Fibroblast of peridontal ligament (primary cell): ENCODE measurements around the gene MTREX.
"Not testable (repeated sequence)": the region's sequence is repeated elsewhere in the genome, so short reads cannot be mapped to it uniquely, and the experiment has no call there.

ENCODE experiments used
- DNase-seq: peaks from one replicate; pipeline ENCODE4 v3.0.0-alpha.2; 2010; ENCODE audit errors: extremely low read depth

The MTREX gene

GRCh38 chr5:55307383-55308253 lies at the start of gene MTREX, which contains the start of gene DHX29:
Gene MTREX (plus strand): TSS chr5:55307989. CDS start chr5:55308014, 25 bp downstream.
Gene DHX29 (minus strand): TSS chr5:55307694. CDS start chr5:55307573, 121 bp downstream.
- DNase-seq = peak; percentile 91

DNA sequence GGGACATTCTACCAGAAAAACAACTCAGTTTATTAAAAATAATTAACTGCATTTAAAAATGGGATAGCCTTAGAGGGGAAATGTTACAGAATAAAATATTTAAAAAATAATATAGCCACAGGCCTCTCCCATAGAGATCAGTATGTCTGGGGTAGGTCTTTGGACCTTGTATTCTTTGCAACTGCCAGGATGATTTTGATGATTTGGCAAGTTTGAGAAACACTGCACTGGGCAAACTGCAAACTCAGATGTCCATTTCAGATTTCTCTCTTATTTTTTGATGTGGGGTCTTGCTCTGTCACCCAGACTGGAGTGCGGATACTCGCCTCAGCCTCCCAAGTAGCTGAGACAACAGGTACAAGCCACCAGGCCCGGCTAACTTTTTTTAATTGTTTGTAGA lies 49.5 kb upstream of the MTREX start:
- DNase-seq = no peak

DNA sequence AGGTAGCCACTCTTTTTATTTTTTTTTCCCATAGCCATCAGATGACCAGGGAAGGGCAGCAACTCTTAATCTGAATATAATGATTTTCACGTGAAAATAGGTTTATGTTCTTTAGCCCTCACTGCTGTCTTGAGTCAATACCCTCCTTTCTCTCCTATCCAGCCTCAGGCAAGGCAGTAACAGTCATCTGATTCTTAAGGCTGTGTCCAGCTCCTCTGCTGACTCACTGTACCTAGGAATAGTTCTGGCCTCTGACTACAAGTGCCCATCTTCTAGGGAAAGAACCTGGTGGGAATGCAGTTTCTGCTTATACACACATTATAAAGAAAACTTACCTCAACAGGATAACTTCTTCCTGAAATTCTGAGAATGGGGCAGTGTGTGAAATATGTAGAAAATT lies 31.0 kb upstream of the MTREX start:
- DNase-seq = peak; percentile 2

DNA sequence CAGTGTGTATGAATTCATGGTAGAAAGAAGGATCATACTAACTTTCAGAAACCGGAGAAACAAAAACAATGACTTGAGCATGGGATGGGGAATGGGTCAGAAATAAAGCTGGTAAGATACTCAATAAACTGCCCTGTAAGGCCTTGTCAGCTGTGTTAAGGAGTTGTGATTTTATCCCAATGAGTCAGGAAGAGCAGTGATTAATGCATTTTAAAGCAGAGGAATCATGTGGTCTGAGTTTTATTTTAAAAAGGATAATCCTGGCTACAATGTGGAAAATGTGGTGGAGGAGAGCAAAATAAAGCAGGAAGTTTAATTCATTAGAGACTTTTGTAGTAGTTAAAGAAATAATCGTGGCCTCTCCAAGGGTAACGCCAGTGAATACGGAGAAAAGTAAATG lies 29.0 kb upstream of the MTREX start:
- DNase-seq = peak; percentile 63

DNA sequence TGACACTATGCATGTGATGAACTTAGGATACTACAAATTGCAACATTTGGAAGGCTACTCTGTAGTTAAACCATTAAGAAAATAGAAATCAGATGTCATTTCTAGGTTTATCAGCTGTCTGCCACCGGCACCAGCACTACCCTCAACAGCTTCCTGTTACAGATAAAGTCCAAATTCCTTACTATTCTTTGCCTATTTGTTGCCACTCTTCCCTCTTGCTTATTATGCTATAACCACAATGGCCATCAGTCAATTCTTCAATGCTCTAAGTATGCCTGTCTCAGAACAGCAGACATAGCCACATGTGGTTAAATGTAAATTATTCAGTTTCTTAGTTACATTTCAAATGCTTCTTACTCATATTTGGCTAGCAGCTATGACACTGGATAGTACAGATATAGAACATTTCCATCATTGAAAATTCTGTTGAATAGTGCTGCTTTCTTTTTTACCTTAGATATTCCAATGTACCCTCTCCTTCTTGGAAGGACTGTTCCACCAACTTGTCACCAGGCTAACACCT lies 21.3 kb upstream of the MTREX start:
- no peak for DNase-seq

GRCh38 chr5:55289808-55290207 lies 18.0 kb upstream of the MTREX start:
- no peak for DNase-seq

DNA sequence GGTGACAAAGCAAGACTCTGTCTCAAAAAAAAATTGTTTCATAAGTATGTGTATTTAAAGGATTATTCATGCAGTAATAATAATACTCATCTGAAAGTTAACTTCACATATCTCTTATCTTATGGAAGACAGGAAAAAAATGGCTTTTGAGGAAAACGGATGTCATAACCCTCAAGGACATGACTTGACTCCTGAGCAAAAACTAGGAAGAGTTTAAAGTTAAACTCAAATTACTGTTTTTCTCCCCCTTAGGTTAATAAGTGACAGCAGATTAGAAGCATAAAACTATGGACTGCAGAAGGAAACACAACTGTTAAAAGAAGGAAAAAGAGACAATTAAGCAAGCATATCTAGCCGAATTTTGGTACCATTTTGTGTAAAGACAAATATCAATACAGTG lies 16.8 kb upstream of the MTREX start:
- DNase-seq = no peak

GRCh38 chr5:55294935-55295334 lies 12.9 kb upstream of the MTREX start:
- no peak for DNase-seq

DNA sequence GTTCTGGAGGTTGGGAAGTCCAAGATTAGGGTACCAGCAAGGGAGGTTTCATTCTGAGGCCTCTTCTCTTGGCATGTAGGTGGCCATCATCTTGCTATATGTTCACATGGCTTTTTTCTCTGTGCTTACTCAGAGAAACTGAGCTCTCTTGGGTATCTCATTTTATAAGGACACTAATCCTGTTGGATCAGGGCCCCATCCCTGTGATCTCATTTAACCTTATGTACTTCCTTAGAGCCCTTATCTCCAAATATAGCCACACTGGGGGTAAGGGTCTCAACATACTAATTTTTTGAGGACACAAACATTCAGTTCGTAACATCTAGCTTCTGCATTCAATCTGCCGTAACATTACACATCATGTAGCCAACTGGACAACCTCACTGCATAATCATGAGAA lies 6.9 kb upstream of the MTREX start:
- no peak for DNase-seq

DNA sequence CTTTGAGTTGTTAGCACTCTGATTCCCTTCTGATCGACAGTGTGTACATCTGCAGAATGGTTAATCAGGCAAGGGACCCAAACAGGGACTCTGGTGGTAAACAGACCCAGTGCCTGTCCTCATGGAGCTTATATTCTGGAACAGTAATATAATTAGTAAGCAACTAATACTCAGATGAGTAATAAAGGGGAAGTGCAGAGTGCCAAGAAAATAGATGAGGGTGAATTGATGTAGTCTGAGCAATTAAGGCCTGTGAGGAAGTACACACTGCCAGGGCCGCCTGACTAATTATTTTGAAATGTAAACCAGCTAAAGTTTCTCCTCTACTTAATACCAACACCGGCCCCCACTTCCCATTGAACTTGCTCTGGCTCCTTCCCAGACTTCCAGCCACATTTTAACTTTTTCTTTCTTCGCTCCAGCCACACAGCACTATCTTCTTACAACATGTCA lies 4.5 kb upstream of the MTREX start:
- peak; percentile 60 for DNase-seq

DNA sequence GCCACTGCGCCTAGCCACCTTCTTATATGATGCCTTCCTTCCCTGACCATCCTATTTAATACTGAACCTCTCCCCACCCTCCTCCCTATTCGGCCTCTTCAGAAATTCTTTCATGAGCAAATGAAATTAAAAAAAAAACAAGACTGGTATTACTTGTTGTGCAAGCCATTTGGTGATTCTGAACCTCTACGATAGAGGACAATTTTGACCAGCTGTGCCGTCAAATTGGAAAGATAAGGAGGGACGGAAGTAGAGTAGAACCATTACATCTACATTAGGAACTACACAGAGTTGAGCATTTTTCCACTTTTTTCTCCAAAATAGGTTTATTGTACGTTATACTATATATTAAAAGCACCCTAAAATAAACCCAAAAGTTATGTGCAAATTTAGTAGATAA lies 3.2 kb upstream of the MTREX start:
- DNase-seq = no peak

GRCh38 chr5:55305345-55305744 lies 2.4 kb upstream of the MTREX start:
- no peak for DNase-seq

DNA sequence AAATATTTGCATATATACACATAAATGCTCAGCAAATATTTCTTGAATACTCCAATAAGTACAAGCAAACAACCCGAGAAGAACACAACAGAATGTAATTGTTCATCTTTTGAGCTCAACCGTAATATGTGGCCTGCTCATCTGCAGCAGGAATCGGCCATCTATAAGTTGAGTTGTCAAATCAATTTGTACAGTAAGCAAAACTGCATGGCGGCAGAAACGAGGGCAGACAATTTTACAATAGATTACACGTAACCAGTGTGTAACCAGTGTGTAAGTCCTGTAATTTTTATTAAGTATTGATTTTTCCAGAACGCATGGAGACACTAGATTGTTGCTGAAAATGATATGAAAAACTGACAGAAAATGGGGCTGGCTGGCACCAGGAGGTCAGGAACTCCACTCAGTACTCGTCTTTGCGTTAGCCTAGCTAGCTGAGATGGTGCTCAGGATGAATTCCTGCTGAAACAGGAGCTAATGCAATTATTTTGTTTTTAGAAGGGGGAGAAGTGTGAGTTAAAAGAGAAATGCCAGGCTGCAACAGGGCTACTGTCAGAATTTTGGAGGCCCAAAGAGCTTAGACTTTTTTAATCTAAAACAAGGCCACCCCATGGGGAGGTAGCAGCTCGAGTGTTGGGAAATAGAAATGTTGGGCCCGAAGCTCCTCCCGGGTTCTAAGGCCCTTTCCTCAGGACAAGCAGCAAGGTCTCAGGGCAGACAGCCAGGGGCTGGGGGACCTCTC lies 977 bp upstream of the MTREX start:
- peak; percentile 37 for DNase-seq

GRCh38 chr5:55308254-55308836 lies 556 bp downstream of the MTREX start:
- DNase-seq = no peak

GRCh38 chr5:55313870-55314617 lies 6.3 kb downstream of the MTREX start:
- DNase-seq = no peak

GRCh38 chr5:55316289-55316688 lies 8.5 kb downstream of the MTREX start:
- DNase-seq = no peak

- no peak for DNase-seq
Observed at GRCh38 chr5:55316837-55317236, 9.0 kb downstream of the MTREX start.

DNA sequence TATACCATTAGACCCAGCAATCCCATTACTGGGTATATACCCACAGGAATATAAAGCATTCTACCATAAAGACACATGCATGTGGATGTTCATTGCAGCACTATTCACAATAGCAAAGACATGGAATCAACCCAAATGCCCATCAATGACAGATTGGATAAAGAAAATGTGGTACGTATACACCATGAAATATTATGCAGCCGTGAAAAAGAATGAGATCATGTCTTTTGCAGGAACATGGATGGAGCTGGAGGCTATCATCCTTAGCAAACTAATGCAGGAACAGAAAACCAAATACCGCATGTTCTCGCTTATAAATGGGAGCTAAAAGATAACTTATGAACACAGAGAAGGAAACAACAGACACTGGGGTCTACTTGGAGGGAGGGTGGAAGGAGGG lies 10.4 kb downstream of the MTREX start:
- not testable (repeated sequence) for DNase-seq

GRCh38 chr5:55319491-55319890 lies 11.7 kb downstream of the MTREX start:
- DNase-seq = no peak

DNA sequence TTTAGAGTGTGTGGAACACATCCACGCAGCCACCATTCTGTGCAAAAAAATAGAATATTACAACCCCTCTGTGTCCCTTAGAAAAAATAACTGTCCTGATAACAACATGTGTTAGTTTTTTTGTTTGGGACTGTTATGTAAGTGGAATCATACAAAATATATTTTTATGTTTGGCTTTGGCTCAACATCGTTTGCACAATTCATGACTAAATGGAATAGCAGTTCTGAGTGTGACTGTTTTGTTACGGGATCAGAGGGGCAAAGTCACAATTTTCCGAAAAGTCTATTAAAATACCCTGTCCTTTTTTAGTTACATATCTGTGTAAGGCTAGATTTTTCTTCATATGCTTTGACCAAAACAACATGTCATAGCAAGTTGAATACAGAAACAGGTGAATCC lies 12.8 kb downstream of the MTREX start:
- DNase-seq = no peak

GRCh38 chr5:55324006-55324405 lies 16.2 kb downstream of the MTREX start:
- no peak for DNase-seq
